Embryonic facial prominence (tissue), 1 donor: ENCODE measurements around the gene DYSF.
A peak's percentile ranks its signal among the peaks of the same experiment; 100 is the strongest.

Experiments used
- DNase-seq: peaks from one replicate; pipeline ENCODE4 v3.0.0-alpha.2; 2016; ENCODE audit errors: extremely low spot score

Gene DYSF

DNA sequence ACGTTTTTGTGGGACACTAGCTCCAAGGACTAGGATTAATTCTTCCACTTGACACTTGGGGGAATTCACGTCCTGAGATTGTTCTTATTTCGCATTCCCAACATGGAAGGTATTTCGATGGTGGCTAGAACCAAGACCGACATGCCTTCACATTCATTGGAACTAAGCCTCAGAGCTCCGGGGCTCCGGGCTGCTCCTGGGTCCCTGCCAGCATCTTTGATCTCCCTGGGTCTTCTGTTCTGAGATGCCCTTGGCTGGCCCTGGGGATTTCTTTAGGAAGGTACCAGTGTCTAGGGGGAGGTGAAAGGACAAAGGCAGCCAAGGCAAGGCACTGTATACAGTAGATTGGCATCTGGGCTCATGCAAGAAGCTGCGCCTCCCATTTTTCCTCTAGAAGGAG is 76.8 kb downstream of the DYSF start:
- no peak for DNase-seq

GRCh38 chr2:71530641-71531332 is 77.4 kb downstream of the DYSF start:
- no peak for DNase-seq

GRCh38 chr2:71531522-71532047 is 78.2 kb downstream of the DYSF start:
- DNase-seq: no peak

DNA sequence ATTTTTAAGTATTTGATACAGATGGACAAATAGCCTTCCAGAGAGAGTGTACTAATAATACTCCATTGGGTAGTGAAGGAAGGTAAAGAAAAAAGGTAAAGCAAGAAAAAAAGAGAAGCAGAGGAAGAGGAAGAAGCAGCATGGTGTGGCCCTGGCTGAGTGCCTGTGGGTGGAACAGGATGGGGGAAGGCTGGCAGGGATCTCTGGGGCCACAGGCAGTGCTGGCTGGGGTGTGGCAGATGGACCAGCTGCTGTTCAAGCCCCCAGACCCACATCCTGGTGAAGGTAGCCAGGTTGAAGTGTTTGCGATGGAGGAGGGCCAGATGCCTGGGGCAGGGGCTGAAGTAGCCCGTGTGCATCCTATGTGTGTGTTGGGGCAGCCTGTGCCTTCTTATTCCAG is 79.0 kb downstream of the DYSF start:
- no peak for DNase-seq

- DNase-seq: no peak
Observed at GRCh38 chr2:71534201-71534600, 80.8 kb downstream of the DYSF start.

DNA sequence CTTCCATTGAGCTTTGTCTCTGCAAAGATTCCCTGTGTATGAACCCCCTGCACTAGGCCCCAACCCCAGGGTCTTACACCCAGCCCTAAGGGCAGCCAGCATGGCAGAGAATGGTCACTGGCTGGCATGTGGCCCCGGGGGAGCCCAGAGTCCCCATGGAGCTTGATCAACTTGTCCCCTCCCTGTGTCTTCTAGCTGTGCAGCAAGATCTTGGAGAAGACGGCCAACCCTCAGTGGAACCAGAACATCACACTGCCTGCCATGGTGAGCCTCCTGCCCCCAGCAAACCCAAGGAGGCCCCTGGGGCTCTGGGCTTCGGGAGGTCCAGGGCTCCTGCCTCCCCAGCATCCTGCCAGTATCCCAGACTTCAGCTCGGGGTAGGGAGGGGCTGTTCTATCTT is 81.5 kb downstream of the DYSF start:
- DNase-seq: no peak

- DNase-seq: no peak
Observed at GRCh38 chr2:71535526-71535925, 82.2 kb downstream of the DYSF start.

GRCh38 chr2:71536226-71536671 is 82.9 kb downstream of the DYSF start:
- DNase-seq: peak; percentile 58

DNA sequence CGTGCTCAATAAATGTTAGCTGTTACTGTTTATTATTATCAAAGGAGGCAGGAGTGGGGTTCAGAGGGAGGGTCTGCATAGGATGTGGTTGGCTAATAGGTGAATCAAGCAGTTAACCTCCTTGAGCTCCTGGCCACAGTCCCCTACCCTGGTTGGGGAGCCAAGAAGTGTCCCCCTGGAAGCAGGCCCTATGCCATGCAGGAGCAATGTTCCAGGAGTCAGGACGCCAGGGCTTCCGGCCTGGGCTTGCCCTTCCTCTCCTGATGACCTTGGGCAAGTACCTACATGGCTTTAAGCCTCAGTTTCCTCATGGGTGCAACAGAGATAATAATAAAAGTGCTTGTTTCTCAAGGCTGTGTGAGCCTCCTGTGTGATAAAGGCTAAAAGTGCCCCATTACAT is 84.9 kb downstream of the DYSF start:
- no peak for DNase-seq

DNA sequence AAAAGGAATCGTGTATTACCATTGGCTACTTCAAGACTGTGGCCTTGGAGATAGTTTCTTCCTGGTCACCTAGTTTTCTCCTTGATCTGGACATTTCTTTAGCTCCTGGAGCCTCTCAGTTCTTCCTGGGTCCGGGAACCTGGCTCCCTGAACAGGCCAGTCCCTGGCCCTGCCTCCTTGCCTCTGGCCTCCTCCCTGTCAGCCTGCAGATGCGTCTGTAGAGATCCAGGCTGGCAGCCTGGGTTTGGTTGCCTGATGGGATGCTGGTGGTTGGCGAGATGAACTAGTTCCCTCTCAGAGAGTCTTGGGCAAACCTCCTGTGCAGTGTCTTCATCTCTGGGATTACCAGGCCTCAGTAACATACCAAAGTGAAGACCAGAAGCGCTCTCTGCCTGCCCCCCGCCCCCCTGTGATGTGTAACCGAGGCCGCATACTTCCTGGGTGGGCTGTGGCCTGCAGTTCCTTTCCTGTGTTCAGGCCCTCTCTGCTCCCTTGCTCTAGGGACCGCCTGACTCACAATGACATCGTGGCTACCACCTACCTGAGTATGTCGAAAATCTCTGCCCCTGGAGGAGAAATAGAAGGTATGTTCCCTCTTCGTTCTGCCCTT is 85.4 kb downstream of the DYSF start:
- no peak for DNase-seq

DNA sequence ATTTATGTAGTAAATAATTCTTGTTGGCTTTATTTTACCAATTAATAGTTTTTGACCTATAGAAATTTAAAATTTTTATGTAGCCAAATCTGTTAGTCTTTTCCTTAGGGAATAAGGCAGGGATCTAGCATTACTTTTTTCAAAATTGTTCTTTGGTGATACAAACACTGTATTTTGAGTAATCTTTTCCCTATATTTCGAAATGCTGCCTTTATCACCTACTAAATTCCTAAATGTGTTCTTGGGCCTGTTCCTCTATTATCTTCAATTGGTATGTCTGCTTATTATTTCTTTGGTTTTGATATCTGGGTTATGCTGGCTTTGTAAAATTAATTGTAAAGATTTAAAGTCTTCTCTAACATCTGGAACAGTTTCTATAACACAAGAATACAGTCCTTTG is 87.5 kb downstream of the DYSF start:
- DNase-seq: no peak

DNA sequence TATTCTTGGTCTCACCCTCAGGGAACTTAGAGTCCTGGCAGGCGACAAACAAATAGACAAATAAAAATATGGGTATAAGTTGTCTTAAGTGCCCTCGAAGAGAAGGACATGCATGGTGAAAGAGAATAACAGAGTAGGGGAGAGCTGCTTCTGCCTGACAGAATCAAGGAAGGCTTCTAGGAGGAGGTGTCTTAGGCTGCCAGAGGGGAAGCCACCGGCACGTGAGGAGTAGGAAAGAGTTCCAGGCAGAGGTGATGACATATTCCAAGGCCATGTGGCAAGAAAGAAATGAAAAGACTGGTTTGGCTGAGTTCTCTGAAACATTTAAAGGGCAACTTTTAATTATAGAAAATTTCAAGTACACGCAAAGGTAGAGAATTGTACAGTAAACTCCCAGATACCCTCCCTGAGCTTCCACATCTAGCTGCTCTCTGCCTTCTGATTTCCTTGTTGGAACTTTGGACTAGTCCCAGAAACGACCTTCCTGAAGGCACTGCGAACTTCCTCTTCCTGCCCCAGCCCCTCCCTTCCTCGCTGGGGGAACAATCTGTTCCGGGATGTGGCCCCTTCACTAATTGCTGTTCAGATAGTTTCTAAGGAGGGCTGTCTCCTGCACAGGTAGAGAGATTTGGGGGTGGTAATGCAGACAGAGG is 91.7 kb downstream of the DYSF start:
- DNase-seq: no peak

DNA sequence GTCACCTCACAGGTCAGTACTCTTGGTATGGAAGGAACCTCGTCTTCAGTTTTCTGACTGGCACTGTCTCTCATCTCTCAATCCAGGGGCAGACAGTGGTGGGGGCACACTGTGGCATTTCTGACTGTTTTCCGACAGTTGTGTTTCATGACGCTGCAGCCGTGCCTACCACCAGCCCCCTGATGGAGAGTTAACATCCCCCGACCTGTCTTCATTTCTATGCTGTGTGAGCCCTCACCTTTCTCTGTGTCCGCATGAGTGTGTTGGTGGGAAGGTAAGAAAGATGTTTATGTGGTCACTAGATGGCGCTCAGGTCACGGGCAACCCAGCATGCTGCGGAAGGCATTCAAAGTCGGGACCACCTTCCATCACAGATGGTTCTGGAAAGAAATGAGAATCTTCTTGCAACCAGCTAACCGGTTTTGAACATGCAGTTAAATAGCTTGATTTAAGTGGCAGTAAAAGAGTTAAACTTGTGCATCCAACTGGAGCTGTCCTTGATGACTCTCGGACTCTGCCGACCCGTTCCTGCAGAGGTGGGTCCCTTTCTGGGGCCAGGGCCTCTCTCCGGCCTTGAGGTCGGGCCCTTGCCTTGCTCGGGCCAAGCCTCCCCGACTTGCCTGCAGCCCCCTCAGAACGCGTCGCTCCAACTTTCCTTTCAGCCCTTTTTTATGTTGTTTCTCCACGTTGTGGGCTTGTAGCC is 92.4 kb downstream of the DYSF start:
- peak; percentile 74 for DNase-seq

DNA sequence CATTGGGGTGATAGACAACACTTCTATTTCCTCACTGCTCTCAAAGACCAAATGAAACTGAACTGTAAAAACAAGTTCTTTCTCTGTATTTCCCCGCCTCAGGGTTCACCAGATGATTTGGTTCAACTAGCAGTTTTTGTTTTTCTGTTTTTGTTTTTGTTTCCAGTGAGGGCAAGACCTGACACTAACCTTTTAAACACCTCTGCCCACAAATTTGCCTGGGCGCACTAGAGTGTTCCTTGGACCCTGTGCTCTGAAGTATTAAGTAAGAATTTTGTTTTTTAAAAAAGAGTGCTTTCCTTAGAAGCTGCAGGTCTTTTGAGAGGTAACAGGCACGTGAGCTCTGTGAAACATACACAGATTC is 92.9 kb downstream of the DYSF start:
- DNase-seq: no peak

DNA sequence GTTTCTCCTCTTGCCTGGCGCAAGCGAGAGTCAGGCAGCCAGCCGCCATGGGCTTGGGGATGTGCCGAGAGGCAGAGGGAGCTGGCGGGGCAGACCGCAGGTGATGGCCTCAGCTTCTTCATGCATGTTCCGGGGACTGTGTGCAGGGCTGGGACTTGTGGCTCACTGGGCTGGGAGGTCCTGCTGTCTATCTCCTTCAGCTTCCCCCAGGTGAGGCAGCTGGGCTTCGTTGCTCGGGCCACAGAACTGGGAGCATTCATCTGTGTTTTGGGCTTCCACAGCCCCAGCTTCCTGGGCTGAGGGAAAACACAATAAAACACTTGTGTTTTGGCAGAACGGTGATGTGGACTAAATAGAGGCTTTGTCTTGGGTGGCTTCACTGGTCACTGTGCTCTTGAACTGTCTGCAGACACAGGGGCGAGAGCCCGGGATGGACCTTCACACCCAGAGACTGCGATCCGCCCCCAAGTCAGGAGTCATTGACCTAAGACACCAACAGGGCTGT is 93.5 kb downstream of the DYSF start:
- no peak for DNase-seq

- no peak for DNase-seq
Observed at GRCh38 chr2:71547616-71548285, 94.4 kb downstream of the DYSF start.

GRCh38 chr2:71548646-71549425 is 95.5 kb downstream of the DYSF start:
- no peak for DNase-seq

GRCh38 chr2:71550801-71551630 is 97.7 kb downstream of the DYSF start:
- DNase-seq: no peak

DNA sequence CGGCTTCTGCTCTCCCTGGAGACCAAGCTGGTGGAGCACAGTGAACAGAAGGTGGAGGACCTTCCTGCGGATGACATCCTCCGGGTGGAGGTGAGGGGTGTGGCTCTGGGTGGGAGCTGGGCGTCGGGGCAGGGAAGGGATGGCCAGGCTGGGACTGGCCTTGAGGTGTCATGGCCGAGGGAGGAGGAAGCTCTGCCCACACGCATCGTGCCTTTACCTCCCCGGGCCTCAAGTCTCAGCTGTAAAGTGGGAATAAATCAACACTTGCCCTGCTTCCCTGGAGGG is 98.2 kb downstream of the DYSF start:
- no peak for DNase-seq

GRCh38 chr2:71552356-71552755 is 99.0 kb downstream of the DYSF start:
- DNase-seq: no peak
